Neural cell (in vitro differentiated cells): Measurements from ENCODE around the gene GADL1.

Experiments used
- CTCF ChIP-seq: fragments of 450-650 bp; IDR thresholded peaks from 2 replicates; pipeline ENCODE4 v1.5.1; 2014; ENCODE audit warnings: antibody characterized with exemption, mild to moderate bottlenecking, moderate library complexity; ENCODE audit not compliant: poor library complexity, severe bottlenecking
- EP300 ChIP-seq: fragments of 450-650 bp; conservative IDR thresholded peaks from 2 replicates; pipeline ENCODE4 v1.6.1; 2014; ENCODE audit warnings: antibody characterized with exemption, mild to moderate bottlenecking, moderate library complexity; ENCODE audit not compliant: poor library complexity, severe bottlenecking
- EZH2 ChIP-seq: fragments of 200-600, 300-800 bp; shearing (Covaris generic), sonication (generic); IDR thresholded peaks from 2 replicates; pipeline ENCODE4 v1.6.1; 2014; ENCODE audit warnings: antibody characterized with exemption, low read length, borderline replicate concordance, mild to moderate bottlenecking; ENCODE audit not compliant: insufficient read depth, poor library complexity, severe bottlenecking
- MXI1 ChIP-seq: fragments of 450-650 bp; conservative IDR thresholded peaks from 2 replicates; pipeline ENCODE4 v1.6.1; 2014; ENCODE audit warnings: antibody characterized with exemption, mild to moderate bottlenecking; ENCODE audit not compliant: poor library complexity, severe bottlenecking
- POLR2AphosphoS5 ChIP-seq: IDR thresholded peaks from 2 replicates; pipeline ENCODE4 v1.6.1; 2012
- RAD21 ChIP-seq: fragments of 450-650 bp; conservative IDR thresholded peaks from 2 replicates; pipeline ENCODE4 v1.6.1; 2014; ENCODE audit warnings: antibody characterized with exemption, mild to moderate bottlenecking, moderate library complexity
- REST ChIP-seq: IDR thresholded peaks from 2 replicates; pipeline ENCODE4 v1.6.1; 2012; ENCODE audit warnings: borderline replicate concordance
- SMC3 ChIP-seq: fragments of 450-650 bp; conservative IDR thresholded peaks from 2 replicates; pipeline ENCODE4 v1.6.1; 2014; ENCODE audit warnings: antibody characterized with exemption, mild to moderate bottlenecking, moderate library complexity; ENCODE audit not compliant: poor library complexity
- TAF1 ChIP-seq: IDR thresholded peaks from 2 replicates; pipeline ENCODE4 v1.6.1; 2012; ENCODE audit warnings: low read depth

- TF ChIP-seq CTCF (no peak), SMC3 (no peak), RAD21 (no peak), POLR2AphosphoS5 (no peak), EP300 (no peak), MXI1 (no peak), EZH2 (no peak), TAF1 (no peak), REST (no peak)
These were observed 206.4 kb downstream of the GADL1 start for GRCh38 chr3:30687930-30688570.
